HG03097 (cell line): ENCODE results near the gene MOB2.

ENCODE experiments used
- ATAC-seq: cut with Tn5 transposase; IDR thresholded peaks from one replicate; pipeline ENCODE4 v1.9.1; 2021; ENCODE audit not compliant: unreplicated experiment, low FRiP score

The MOB2 gene

GRCh38 chr11:1475841-1476240 is 10.7 kb downstream of the MOB2 start:
- no peak for ATAC-seq

- ATAC-seq: no peak
Measured at GRCh38 chr11:1473786-1474185, 12.8 kb downstream of the MOB2 start.

- no peak for ATAC-seq
Measured at GRCh38 chr11:1473011-1473628, 13.5 kb downstream of the MOB2 start.

- no peak for ATAC-seq
Measured at GRCh38 chr11:1472180-1473005, 14.2 kb downstream of the MOB2 start.

- ATAC-seq: no peak
Measured at GRCh38 chr11:1471736-1472135, 14.8 kb downstream of the MOB2 start.

GRCh38 chr11:1470681-1471611 is 15.6 kb downstream of the MOB2 start:
- no peak for ATAC-seq

- no peak for ATAC-seq
Measured at GRCh38 chr11:1469911-1470680, 16.5 kb downstream of the MOB2 start.

- ATAC-seq: no peak
Measured at GRCh38 chr11:1469287-1469910, 17.2 kb downstream of the MOB2 start.

- no peak for ATAC-seq
Measured at GRCh38 chr11:1468473-1469066, 18.0 kb downstream of the MOB2 start.

GRCh38 chr11:1468002-1468401 is 18.6 kb downstream of the MOB2 start:
- no peak for ATAC-seq

- no peak for ATAC-seq
Measured at GRCh38 chr11:1467270-1467669, 19.3 kb downstream of the MOB2 start.

GRCh38 chr11:1466784-1467183 is 19.8 kb downstream of the MOB2 start:
- ATAC-seq: no peak

GRCh38 chr11:1463056-1463455 is 23.5 kb downstream of the MOB2 start:
- no peak for ATAC-seq

GRCh38 chr11:1462698-1462975 is 23.9 kb downstream of the MOB2 start:
- no peak for ATAC-seq

GRCh38 chr11:1461826-1462697 is 24.5 kb downstream of the MOB2 start:
- no peak for ATAC-seq

- no peak for ATAC-seq
Measured at GRCh38 chr11:1460986-1461825, 25.4 kb downstream of the MOB2 start.

GRCh38 chr11:1460396-1460985 is 26.1 kb downstream of the MOB2 start:
- no peak for ATAC-seq
